ENCODE measurements around the gene PAMR1.

Gene PAMR1

DNA sequence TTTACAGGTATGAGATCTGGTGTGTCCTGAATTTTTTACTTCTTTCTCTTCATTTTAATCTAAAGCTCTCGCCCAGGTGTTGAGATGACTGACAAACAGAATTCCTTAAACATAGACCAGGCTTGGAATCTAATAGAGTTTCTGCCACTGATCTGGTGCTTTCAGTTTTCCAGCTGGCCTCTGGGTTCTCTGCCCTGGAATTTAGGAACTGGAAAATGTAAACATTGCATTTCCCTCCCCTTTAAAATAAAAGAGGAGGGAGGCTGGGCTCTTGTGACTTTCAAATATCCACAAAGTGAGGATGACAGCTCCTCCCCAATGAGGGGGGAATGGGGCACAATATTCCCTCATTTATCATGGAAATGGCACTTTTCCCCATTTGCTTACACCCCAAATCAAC, 5.0 kb downstream of the PAMR1 start:
- H3K4me3 ChIP-seq (ENCODE audit: low read depth, low read length) = no peak overlapping the region
- DNase-seq (ENCODE audit: low read depth) = no peak
- TF ChIP-seq, protein P1, sequence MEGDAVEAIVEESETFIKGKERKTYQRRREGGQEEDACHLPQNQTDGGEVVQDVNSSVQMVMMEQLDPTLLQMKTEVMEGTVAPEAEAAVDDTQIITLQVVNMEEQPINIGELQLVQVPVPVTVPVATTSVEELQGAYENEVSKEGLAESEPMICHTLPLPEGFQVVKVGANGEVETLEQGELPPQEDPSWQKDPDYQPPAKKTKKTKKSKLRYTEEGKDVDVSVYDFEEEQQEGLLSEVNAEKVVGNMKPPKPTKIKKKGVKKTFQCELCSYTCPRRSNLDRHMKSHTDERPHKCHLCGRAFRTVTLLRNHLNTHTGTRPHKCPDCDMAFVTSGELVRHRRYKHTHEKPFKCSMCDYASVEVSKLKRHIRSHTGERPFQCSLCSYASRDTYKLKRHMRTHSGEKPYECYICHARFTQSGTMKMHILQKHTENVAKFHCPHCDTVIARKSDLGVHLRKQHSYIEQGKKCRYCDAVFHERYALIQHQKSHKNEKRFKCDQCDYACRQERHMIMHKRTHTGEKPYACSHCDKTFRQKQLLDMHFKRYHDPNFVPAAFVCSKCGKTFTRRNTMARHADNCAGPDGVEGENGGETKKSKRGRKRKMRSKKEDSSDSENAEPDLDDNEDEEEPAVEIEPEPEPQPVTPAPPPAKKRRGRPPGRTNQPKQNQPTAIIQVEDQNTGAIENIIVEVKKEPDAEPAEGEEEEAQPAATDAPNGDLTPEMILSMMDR (IDR thresholded peaks at IDR 0.05; ENCODE audit: control insufficient read depth, extremely low read depth, insufficient read depth) = no peak

DNA sequence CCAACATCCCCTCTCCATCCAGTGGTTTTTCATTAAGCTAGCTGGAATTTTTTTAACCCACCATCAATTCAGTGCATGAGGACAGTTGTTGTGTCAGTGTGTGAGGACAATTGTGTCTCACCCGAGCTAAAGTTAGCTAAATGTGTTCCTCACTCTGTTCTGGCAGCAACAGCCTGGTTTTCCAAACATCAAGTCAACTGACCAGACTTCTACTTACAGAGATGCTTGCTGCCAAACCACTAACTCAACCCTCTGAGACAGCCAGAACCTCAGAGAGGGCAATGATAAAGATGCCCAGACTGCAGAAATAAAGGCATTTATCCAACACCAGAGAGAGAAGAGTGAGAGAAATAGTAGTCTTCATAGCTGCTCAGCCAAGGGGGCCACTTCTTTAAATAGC, 6.7 kb downstream of the PAMR1 start:
- DNase-seq (ENCODE audit: low read depth) = no peak
- TF ChIP-seq, protein P1 (IDR thresholded peaks at IDR 0.05; ENCODE audit: control insufficient read depth, extremely low read depth, insufficient read depth) = no peak
- H3K4me3 ChIP-seq (ENCODE audit: low read depth, low read length) = no peak overlapping the region

DNA sequence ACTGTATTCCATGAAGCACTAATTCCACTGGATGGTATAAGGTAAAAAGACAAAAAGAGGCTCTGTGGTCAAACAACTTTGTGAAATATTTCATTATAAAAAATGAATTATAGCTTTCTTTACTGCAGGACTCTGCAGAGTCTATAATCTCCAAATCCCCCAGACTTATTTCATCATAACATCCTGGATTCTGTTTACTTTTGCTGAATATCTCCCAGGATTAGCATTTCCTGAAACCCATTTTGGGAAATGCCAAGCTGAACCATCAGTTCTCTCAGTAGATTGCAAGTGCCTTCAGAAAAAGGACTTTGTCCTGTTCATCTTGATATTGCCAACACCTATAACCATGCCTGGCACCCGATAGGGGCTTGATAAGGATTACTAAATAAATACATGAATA, 7.9 kb downstream of the PAMR1 start:
- H3K4me3 ChIP-seq (ENCODE audit: low read depth, low read length) = no peak overlapping the region
- TF ChIP-seq, protein P1 (IDR thresholded peaks at IDR 0.05; ENCODE audit: control insufficient read depth, extremely low read depth, insufficient read depth) = no peak
- DNase-seq (ENCODE audit: low read depth) = no peak

DNA sequence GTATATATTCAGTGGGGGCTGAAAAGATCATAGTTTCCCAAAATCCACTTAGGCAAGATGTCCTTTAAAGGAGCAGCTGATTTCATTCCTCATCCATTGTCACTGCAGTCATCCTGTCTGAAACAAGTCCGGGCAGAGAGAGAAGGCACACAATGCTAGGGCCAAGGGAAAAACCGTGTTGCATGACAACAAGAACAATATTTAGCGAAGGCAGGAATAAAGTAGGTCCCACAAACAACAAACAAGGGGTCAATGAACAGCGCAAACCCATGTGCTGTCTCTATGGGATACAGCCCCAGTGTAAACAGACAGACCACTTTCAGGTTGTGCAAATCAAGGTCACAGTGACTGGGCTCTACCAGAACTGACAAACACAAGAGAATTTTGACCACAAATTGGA, 9.0 kb downstream of the PAMR1 start:
- TF ChIP-seq, protein P1 (IDR thresholded peaks at IDR 0.05; ENCODE audit: control insufficient read depth, extremely low read depth, insufficient read depth) = no peak
- H3K4me3 ChIP-seq (ENCODE audit: low read depth, low read length) = no peak overlapping the region
- no peak for DNase-seq (ENCODE audit: low read depth)

DNA sequence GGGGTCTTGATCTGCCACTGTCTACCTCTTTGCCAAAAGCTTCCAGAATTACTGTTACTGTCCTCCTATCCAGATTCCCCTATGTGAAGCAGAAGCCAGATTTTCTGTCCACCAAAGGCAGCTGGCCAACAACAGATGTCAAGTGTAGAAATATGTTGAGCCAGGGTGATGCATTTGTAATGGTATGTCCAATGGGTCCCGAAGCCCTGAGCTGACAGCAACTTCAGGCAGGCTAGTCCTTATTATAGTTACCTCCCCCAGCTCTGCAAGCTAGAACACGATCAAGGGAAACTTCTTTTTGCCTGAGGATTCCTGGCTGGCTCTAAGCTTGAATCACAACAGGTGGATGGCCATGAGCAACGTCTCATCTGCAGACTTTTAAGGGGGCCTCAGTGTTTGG, 10.2 kb downstream of the PAMR1 start:
- TF ChIP-seq, protein P1 (IDR thresholded peaks at IDR 0.05; ENCODE audit: control insufficient read depth, extremely low read depth, insufficient read depth) = no peak
- H3K4me3 ChIP-seq (ENCODE audit: low read depth, low read length) = no peak overlapping the region
- no peak for DNase-seq (ENCODE audit: low read depth)

DNA sequence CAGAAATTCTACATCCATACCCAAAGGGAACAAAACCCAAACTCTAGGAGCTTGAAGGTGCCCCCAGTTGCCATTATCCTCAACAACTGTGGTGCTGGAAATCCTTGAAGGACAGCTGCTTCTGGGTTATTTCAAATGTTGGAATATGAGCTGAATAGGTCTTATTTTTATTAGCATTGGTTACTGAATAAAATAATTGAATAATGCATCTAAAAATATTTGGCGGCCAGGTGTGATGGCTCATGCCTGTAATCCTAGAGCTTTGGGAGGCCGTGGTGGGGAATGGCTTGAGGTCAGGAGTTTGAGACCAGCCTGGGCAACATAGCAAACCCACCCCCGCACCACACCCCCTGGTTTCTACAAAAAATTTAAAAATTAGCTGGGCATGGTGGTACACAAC, 10.9 kb downstream of the PAMR1 start:
- no peak overlapping the region for H3K4me3 ChIP-seq (ENCODE audit: low read depth, low read length)
- TF ChIP-seq, protein P1 (IDR thresholded peaks at IDR 0.05; ENCODE audit: control insufficient read depth, extremely low read depth, insufficient read depth) = no peak
- DNase-seq (ENCODE audit: low read depth) = no peak

DNA sequence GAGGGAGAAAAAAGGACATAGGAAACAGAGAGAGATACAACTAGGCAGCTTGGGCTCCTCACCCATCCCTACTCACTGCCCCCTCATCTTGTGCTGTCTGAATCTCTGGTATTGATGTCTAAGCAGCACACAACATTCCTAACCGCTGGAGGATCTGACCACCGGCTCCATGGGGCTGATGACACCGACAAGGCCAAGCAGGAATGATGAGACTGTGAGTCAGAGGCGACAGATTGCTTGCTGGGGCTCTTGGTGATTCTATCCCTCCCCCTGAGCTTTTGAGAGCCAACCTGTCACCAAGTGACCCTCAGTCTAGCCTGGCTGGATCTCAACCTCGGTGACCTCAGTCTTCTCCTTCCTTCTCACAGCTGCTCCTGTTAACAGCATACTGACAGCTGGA, 13.8 kb downstream of the PAMR1 start:
- TF ChIP-seq, protein P1 (IDR thresholded peaks at IDR 0.05; ENCODE audit: control insufficient read depth, extremely low read depth, insufficient read depth) = no peak
- no peak for DNase-seq (ENCODE audit: low read depth)
- no peak overlapping the region for H3K4me3 ChIP-seq (ENCODE audit: low read depth, low read length)

Data from LNCaP clone FGC (cell line).